Measurements from ENCODE around the gene SORCS2. TPM values are rescaled to one million over a fixed set of nuclear protein-coding genes. Genes with fewer than 3 reads are reported as not detected.

The SORCS2 gene
- total RNA-seq, 1 donor from 2014 or later, result 13.8 TPM

DNA sequence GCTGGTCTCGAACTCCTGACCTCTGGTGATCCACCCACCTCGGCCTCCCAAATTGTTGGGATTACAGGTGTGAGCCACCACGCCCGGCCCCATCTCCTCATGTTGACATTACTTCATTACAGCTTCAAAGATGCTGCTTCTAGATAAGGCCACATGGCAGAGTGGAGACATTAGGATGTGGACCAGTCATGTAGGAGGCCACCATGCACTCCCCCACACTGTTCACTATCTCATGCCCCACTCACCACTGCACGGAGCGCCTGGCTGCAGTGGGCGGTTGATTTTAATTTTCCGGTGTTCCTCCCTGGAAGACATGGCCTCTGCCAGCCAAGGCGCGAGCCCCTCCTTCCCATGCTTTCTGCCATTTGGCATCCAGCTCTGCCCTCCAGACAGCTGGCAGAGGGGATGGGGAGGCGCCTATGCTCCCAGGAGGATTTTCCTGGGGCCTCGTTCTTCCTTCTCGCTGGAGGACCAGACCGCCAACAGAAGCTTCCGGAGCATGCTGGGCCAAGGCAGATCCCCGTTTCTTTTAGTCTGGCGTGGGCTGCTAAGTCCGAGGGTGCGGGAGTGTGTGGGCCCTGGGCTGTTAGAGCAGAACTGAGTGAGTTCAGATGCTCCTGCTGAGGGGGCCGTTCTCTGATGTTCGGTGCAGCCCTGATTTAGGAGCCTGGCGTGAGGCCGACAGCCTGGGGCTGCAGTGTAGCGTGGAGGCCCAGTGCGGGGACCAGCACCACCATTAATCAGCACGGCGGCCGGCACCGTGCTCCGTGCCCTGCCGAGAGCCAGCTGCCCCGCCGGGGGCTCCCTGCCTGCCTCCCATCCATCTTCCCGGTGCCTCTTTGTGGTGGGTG is 93.1 kb downstream of the SORCS2 start:
- Mint-ChIP-seq H3K9me3 (ENCODE audit: unreplicated experiment) (no peaks in the 10 kb centered on the region), H3K4me3 (ENCODE audit: unreplicated experiment) (no peak overlapping the region), H3K36me3 (ENCODE audit: low read depth, unreplicated experiment) (no peaks in the 10 kb centered on the region), H3K27me3 (ENCODE audit: low read depth, unreplicated experiment) (peaks cover 8% of the 10 kb centered on the region), H3K4me1 (ENCODE audit: low read depth, unreplicated experiment) (peaks cover 22% of the 10 kb centered on the region), H3K27ac (ENCODE audit: unreplicated experiment) (no peak overlapping the region)
- TF ChIP-seq EZH2 (IDR thresholded peaks at IDR 0.05; ENCODE audit: insufficient read depth, low read length), result no peak
- TF ChIP-seq, protein P1, sequence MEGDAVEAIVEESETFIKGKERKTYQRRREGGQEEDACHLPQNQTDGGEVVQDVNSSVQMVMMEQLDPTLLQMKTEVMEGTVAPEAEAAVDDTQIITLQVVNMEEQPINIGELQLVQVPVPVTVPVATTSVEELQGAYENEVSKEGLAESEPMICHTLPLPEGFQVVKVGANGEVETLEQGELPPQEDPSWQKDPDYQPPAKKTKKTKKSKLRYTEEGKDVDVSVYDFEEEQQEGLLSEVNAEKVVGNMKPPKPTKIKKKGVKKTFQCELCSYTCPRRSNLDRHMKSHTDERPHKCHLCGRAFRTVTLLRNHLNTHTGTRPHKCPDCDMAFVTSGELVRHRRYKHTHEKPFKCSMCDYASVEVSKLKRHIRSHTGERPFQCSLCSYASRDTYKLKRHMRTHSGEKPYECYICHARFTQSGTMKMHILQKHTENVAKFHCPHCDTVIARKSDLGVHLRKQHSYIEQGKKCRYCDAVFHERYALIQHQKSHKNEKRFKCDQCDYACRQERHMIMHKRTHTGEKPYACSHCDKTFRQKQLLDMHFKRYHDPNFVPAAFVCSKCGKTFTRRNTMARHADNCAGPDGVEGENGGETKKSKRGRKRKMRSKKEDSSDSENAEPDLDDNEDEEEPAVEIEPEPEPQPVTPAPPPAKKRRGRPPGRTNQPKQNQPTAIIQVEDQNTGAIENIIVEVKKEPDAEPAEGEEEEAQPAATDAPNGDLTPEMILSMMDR (IDR thresholded peaks at IDR 0.05; ENCODE audit: insufficient read depth, low read depth, low read length), result no peak
- DNase-seq (ENCODE audit: low read depth) (no peak), FAIRE-seq (no peak)
- no peak overlapping the region for H3K9ac ChIP-seq (ENCODE audit: low read length)
- no peak overlapping the region for H3K4me3 ChIP-seq (ENCODE audit: insufficient read depth, low read depth, low read length)
- H3K36me3 ChIP-seq (ENCODE audit: insufficient read depth, low read length), result no peaks in the 10 kb centered on the region
- no peak overlapping the region for H3K4me2 ChIP-seq (ENCODE audit: low read length)
- no peak overlapping the region for H3K27ac ChIP-seq (ENCODE audit: low read depth, low read length)
- no peaks in the 10 kb centered on the region for H3K9me3 ChIP-seq (ENCODE audit: insufficient read depth, low read depth, low read length)
- H3K79me2 ChIP-seq (ENCODE audit: insufficient read depth, low read length), result no peaks in the 10 kb centered on the region
- H4K20me1 ChIP-seq (ENCODE audit: insufficient read depth, low read length), result peaks cover 49% of the 10 kb centered on the region
- no peak overlapping the region for H2AFZ ChIP-seq (ENCODE audit: low read depth, low read length)
- peaks cover 3% of the 10 kb centered on the region for H3K27me3 ChIP-seq (ENCODE audit: insufficient read depth, low read length)
- H3K4me1 ChIP-seq (ENCODE audit: insufficient read depth, low read length), result peaks cover 15% of the 10 kb centered on the region

DNA sequence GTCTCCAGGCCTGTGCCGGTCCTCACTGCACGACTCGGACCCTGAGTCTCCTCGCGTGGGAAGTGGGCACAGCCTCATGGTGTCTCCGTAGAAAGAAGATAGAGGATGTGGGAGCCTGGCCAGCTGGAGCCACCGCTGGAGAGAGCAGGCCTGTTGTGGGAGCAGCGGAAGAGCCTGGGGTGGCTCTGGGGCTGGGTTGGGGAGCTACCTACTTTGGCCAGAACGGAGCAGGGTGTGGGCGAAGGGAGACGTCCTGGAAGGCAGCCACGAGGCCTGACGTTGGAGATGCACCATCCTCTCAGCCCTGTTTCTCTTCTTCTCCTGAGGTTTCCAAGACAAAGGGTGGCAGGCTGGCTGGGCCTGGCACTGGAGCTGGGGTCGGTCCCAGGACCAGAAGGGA is 93.8 kb downstream of the SORCS2 start:
- no peak for DNase-seq (ENCODE audit: low read depth)
- H3K27ac Mint-ChIP-seq (ENCODE audit: unreplicated experiment), result no peak overlapping the region
- peaks cover 3% of the 10 kb centered on the region for H3K27me3 ChIP-seq (ENCODE audit: insufficient read depth, low read length)
- no peak overlapping the region for H2AFZ ChIP-seq (ENCODE audit: low read depth, low read length)
- no peaks in the 10 kb centered on the region for H3K9me3 Mint-ChIP-seq (ENCODE audit: unreplicated experiment)
- H3K36me3 Mint-ChIP-seq (ENCODE audit: low read depth, unreplicated experiment), result peaks cover 3% of the 10 kb centered on the region
- H3K9ac ChIP-seq (ENCODE audit: low read length), result no peak overlapping the region
- H4K20me1 ChIP-seq (ENCODE audit: insufficient read depth, low read length), result peaks cover 56% of the 10 kb centered on the region
- peaks cover 15% of the 10 kb centered on the region for H3K4me1 Mint-ChIP-seq (ENCODE audit: low read depth, unreplicated experiment)
- H3K4me2 ChIP-seq (ENCODE audit: low read length), result no peak overlapping the region
- no peaks in the 10 kb centered on the region for H3K36me3 ChIP-seq (ENCODE audit: insufficient read depth, low read length)
- H3K27me3 Mint-ChIP-seq (ENCODE audit: low read depth, unreplicated experiment), result peaks cover 14% of the 10 kb centered on the region
- H3K4me3 Mint-ChIP-seq (ENCODE audit: unreplicated experiment), result no peak overlapping the region
- no peak overlapping the region for H3K27ac ChIP-seq (ENCODE audit: low read depth, low read length)
- no peak for TF ChIP-seq EZH2 (IDR thresholded peaks at IDR 0.05; ENCODE audit: insufficient read depth, low read length)
- TF ChIP-seq, protein P1 (IDR thresholded peaks at IDR 0.05; ENCODE audit: insufficient read depth, low read depth, low read length), result no peak
- no peak overlapping the region for H3K4me3 ChIP-seq (ENCODE audit: insufficient read depth, low read depth, low read length)
- FAIRE-seq, result no peak
- no peaks in the 10 kb centered on the region for H3K79me2 ChIP-seq (ENCODE audit: insufficient read depth, low read length)
- no peaks in the 10 kb centered on the region for H3K9me3 ChIP-seq (ENCODE audit: insufficient read depth, low read depth, low read length)
- H3K4me1 ChIP-seq (ENCODE audit: insufficient read depth, low read length), result peaks cover 9% of the 10 kb centered on the region

DNA sequence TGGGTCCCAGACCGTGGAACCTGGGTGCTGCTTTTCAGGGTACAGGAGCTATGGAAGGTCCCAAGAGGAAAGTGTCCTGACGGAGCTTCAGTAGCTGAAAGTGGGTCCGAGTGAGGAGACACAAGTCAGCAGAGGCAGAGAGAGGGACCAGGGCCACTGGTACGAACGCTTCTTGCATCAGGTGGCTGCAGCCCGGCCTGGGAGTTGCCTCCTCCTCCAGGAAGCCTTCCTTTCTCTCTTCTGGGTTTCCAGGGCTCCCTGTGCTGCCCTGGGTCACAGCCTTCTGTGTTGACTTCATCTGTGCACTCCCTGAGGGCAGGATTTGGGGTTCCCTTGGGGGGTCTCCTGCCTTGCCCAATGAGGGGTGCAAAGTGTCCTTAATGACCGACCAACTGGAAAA is 94.5 kb downstream of the SORCS2 start:
- H2AFZ ChIP-seq (ENCODE audit: low read depth, low read length), result no peak overlapping the region
- no peaks in the 10 kb centered on the region for H3K79me2 ChIP-seq (ENCODE audit: insufficient read depth, low read length)
- TF ChIP-seq EZH2 (IDR thresholded peaks at IDR 0.05; ENCODE audit: insufficient read depth, low read length), result no peak
- TF ChIP-seq, protein P1 (IDR thresholded peaks at IDR 0.05; ENCODE audit: insufficient read depth, low read depth, low read length), result no peak
- H3K9ac ChIP-seq (ENCODE audit: low read length), result no peak overlapping the region
- no peak overlapping the region for H3K27ac Mint-ChIP-seq (ENCODE audit: unreplicated experiment)
- DNase-seq (ENCODE audit: low read depth), result no peak
- H3K9me3 Mint-ChIP-seq (ENCODE audit: unreplicated experiment), result no peaks in the 10 kb centered on the region
- peaks cover 5% of the 10 kb centered on the region for H3K27me3 ChIP-seq (ENCODE audit: insufficient read depth, low read length)
- peaks cover 16% of the 10 kb centered on the region for H3K27me3 Mint-ChIP-seq (ENCODE audit: low read depth, unreplicated experiment)
- H3K4me3 ChIP-seq (ENCODE audit: insufficient read depth, low read depth, low read length), result no peak overlapping the region
- H3K4me1 ChIP-seq (ENCODE audit: insufficient read depth, low read length), result peaks cover 8% of the 10 kb centered on the region
- H3K27ac ChIP-seq (ENCODE audit: low read depth, low read length), result no peak overlapping the region
- H3K9me3 ChIP-seq (ENCODE audit: insufficient read depth, low read depth, low read length), result no peaks in the 10 kb centered on the region
- no peak overlapping the region for H3K4me2 ChIP-seq (ENCODE audit: low read length)
- H3K36me3 Mint-ChIP-seq (ENCODE audit: low read depth, unreplicated experiment), result peaks cover 3% of the 10 kb centered on the region
- H4K20me1 ChIP-seq (ENCODE audit: insufficient read depth, low read length), result peaks cover 57% of the 10 kb centered on the region
- FAIRE-seq, result no peak
- no peak overlapping the region for H3K4me3 Mint-ChIP-seq (ENCODE audit: unreplicated experiment)
- H3K36me3 ChIP-seq (ENCODE audit: insufficient read depth, low read length), result no peaks in the 10 kb centered on the region
- peaks cover 9% of the 10 kb centered on the region for H3K4me1 Mint-ChIP-seq (ENCODE audit: low read depth, unreplicated experiment)

Data from astrocyte (in vitro differentiated cells and primary cell).